BJ (cell line): ENCODE results near the gene URGCP. TPM values are rescaled to one million over a fixed set of nuclear protein-coding genes. Genes with fewer than 3 reads are reported as not detected.

ENCODE experiments used
- CTCF ChIA-PET: fragments of 350-600 bp; formaldehyde crosslinking; extraction: SDS; loops from one replicate; lab custom pipeline; 2021; ENCODE audit warnings: antibody characterized with exemption, inconsistent platforms; lab: Yijun Ruan, JAX
- POLR2A ChIA-PET: fragments of 300-600 bp; sonication (Branson Sonifier 250); formaldehyde crosslinking; extraction: SDS; loops from one replicate; lab custom pipeline; 2021; ENCODE audit warnings: antibody characterized with exemption; lab: Charles Lee
- DNase-seq: peaks from one replicate; pipeline ENCODE4 v3.0.0-alpha.2; 2011; ENCODE audit warnings: low read depth
- H3K27me3 ChIP-seq: 2 replicates; pipeline ENCODE4 v1.6.0; 2011; ENCODE audit warnings: low read length; ENCODE audit not compliant: control insufficient read depth, insufficient read depth
- H3K36me3 ChIP-seq: 2 replicates; pipeline ENCODE4 v1.5.1; 2011; ENCODE audit warnings: low read length; ENCODE audit not compliant: control insufficient read depth, insufficient read depth
- H3K4me3 ChIP-seq: 2 replicates; pipeline ENCODE4 v1.5.1; 2011; ENCODE audit warnings: low read depth, mild to moderate bottlenecking, control low read depth, low read length
- polyA plus RNA-seq: library from polyadenylated mRNA; depleted of rRNA; stranded (reverse); fragments of >200 nt; gene quantifications from 2 replicates; pipeline ENCODE4 v1.2.3, GENCODE V29; 2011
- TF ChIP-seq, protein P1 (sequence below): IDR thresholded peaks from 2 replicates; pipeline ENCODE4 v1.5.1; 2011; ENCODE audit warnings: low read depth, mild to moderate bottlenecking, control low read depth, inconsistent platforms, low read length, moderate library complexity; ENCODE audit not compliant: insufficient read depth

The URGCP gene
- polyA plus RNA-seq, 1 experiment, result 41.6 TPM

DNA sequence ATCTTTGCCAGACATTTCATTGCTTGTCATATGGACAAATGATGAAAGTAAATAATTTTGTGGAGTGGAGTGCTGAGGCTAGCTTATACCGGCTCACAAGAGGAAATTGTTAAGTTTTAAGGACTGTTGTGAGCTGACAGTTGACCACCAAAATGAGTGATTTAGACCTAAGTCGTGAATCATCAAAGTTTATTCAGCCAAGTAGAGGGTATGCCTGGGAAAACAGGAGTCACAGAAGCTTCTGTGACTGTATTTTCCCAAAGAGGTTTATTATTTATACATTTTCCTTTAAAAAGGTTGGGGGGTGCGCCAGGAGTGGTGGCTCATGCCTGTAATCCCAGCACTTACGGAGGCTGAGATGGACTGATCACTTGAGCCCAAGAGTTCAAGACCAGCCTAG, 58.9 kb downstream of the URGCP start:
- TF ChIP-seq, protein P1, sequence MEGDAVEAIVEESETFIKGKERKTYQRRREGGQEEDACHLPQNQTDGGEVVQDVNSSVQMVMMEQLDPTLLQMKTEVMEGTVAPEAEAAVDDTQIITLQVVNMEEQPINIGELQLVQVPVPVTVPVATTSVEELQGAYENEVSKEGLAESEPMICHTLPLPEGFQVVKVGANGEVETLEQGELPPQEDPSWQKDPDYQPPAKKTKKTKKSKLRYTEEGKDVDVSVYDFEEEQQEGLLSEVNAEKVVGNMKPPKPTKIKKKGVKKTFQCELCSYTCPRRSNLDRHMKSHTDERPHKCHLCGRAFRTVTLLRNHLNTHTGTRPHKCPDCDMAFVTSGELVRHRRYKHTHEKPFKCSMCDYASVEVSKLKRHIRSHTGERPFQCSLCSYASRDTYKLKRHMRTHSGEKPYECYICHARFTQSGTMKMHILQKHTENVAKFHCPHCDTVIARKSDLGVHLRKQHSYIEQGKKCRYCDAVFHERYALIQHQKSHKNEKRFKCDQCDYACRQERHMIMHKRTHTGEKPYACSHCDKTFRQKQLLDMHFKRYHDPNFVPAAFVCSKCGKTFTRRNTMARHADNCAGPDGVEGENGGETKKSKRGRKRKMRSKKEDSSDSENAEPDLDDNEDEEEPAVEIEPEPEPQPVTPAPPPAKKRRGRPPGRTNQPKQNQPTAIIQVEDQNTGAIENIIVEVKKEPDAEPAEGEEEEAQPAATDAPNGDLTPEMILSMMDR, result no peak
- Histone ChIP-seq H3K36me3 (no peaks in the 10 kb centered on the region), H3K27me3 (no peaks in the 10 kb centered on the region), H3K4me3 (no peak overlapping the region)
- ChIA-PET POLR2A (no interaction called here), CTCF (interaction anchor here (0.9 to 3.7 kb wide), 3 partner anchors 9 to 265 kb away, joined by 4 to 43 read pairs (median 5); partner anchors contain the start of gene STK17A)
- DNase-seq, result no peak

DNA sequence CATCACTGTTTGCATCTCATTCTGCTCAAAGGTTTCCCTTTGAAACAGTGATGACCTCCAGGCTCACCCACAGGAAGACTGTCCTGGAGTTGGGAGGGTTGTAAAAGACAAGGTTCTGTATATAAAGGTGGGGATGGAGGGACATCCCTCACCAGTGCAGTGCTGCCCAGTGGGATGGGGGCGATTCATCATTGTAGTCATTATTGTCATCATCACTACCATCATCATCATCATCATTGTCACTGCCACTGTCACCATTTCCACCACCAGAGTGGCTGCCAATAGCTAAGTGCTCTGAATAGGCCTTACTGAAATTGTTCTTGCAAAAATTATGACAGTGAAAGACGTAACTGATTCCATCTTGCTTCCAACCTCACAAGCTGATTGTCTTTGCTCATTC, 61.7 kb downstream of the URGCP start:
- CTCF ChIA-PET, result interaction anchor here (2.4 kb wide), 1 partner anchor 262 kb away, joined by 9 read pairs; the partner anchor contains the start of gene STK17A
- TF ChIP-seq, protein P1, result no peak
- POLR2A ChIA-PET, result no interaction called here
- peaks cover 2% of the 10 kb centered on the region; the same call in 1 of the 2 replicates for H3K27me3 ChIP-seq
- no peaks in the 10 kb centered on the region for H3K36me3 ChIP-seq
- no peak overlapping the region for H3K4me3 ChIP-seq
- DNase-seq, result no peak

DNA sequence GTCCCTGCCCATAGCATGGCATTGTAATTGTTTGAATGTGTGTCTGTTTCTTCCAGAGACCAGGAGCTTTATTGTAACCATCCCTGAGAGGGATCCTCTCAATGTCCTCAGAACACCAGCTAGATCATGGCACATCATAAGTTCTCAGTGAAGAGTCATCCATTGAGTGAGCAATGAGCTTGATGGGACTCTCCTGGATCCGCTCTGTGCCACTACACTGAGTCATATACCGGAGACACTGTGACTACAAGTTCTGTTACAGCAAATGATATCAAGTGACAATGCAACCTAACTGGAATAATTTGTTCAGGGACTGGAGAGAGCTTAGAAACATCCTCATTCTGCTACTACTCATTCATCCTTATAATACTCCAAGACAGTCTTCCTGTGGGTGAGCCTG, 62.1 kb downstream of the URGCP start:
- ChIA-PET CTCF (interaction anchor here (1.3 to 2.4 kb wide), 2 partner anchors 124 to 262 kb away, joined by 3 to 9 read pairs; partner anchors contain the start of gene STK17A), POLR2A (no interaction called here)
- Histone ChIP-seq H3K27me3 (peaks cover 2% of the 10 kb centered on the region; the same call in 1 of the 2 replicates), H3K4me3 (no peak overlapping the region), H3K36me3 (no peaks in the 10 kb centered on the region)
- no peak for DNase-seq
- TF ChIP-seq, protein P1, result no peak

DNA sequence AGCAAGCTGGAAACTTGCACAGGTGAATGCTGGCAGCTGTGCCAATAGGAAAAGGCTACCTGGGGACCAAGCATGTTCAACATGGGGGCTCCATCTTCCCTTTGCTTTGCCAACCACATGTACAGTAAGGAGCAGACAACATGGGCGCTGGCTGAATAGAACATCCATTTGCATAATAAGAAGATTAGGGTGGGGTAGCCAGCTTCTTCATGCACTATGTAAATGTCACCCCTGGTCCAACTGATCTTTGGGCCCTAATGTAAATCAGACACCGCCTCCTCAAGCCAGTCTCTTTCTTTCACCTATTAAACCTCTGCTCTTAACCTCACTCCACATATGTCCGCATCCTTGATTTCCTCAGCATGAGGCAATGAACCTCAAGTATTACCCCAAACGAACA, 63.1 kb downstream of the URGCP start:
- H3K36me3 ChIP-seq, result no peaks in the 10 kb centered on the region
- CTCF ChIA-PET, result interaction anchor here (0.7 to 2.4 kb wide), 3 partner anchors 34 to 261 kb away, joined by 3 to 9 read pairs (median 3); partner anchors contain the start of gene STK17A
- peaks cover 2% of the 10 kb centered on the region; the same call in 1 of the 2 replicates for H3K27me3 ChIP-seq
- H3K4me3 ChIP-seq, result no peak overlapping the region
- no peak for DNase-seq
- POLR2A ChIA-PET, result no interaction called here
- TF ChIP-seq, protein P1, result no peak

DNA sequence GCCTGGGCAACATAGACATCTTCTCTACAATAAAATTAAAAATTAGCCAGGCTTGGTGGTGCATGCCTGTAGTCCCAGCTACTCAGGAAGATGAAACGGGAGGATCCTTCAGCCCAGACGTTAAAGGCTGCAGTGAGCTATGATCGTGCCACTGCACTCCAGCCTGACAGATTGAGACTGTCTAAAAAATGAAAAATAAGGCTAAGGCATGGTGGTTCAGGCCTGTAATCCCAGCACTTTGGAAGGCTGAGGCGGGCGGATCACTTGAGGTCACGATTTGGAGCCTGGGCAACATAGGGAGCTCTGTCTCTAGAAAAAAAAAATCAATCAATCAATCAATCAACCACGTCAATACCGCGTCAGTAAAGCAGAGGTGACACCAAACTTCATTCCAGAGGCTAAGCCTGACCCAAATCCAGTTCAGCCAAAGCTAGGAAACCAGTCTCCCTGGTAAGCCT, 68.2 kb downstream of the URGCP start:
- CTCF ChIA-PET, result interaction anchor here (0.6 to 6.1 kb wide), 41 partner anchors 9 to 919 kb away, joined by 3 to 66 read pairs (median 4); partner anchors contain the start of genes BLVRA, COA1, MRPL32 and PSMA2
- POLR2A ChIA-PET, result no interaction called here
- Histone ChIP-seq H3K27me3 (peaks cover 2% of the 10 kb centered on the region; the same call in 1 of the 2 replicates), H3K36me3 (no peaks in the 10 kb centered on the region), H3K4me3 (no peak overlapping the region)
- DNase-seq, result no peak
- TF ChIP-seq, protein P1, result no peak
